IMR-90 (cell line): ENCODE data around the gene FRMD1. TPM values are rescaled to one million over a fixed set of nuclear protein-coding genes. Genes with fewer than 3 reads are reported as not detected.

Experiments
- ATAC-seq: fragments of 200-7000 bp; cut with Tn5 transposase; 2 replicates; pipeline ENCODE4 v1.9.1; 2020; ENCODE audit warnings: low read depth, mild to moderate bottlenecking, moderate library complexity
- BruUV-seq: library from RNA; stranded (reverse); fragments of 400-500 nt; replicated peaks from 2 replicates; lab custom pipeline; 2021; lab: Mats Ljungman, UMichigan
- CTCF ChIA-PET: fragments of 300-600 bp; formaldehyde crosslinking; extraction: SDS; loops from one replicate; lab custom pipeline; 2021; ENCODE audit warnings: antibody characterized with exemption; lab: Yijun Ruan, JAX
- POLR2A ChIA-PET: fragments of 300-600 bp; sonication (Branson Sonifier 250); formaldehyde crosslinking; loops from one replicate; lab custom pipeline; 2022; ENCODE audit warnings: antibody characterized with exemption; ENCODE audit not compliant: unreplicated experiment; lab: Charles Lee
- DNase-seq: peaks from one replicate; pipeline ENCODE4 v3.0.0; 2013
- H2AFZ ChIP-seq: replicated peaks from 2 replicates; pipeline ENCODE3; 2013; ENCODE audit warnings: low read length, mild to moderate bottlenecking; ENCODE audit not compliant: poor library complexity
- H2AK5ac ChIP-seq: 2 replicates; pipeline ENCODE4 v1.6.1; 2013; ENCODE audit warnings: low read depth, low read length, inconsistent platforms
- H2AK9ac ChIP-seq: replicated peaks from 2 replicates; pipeline ENCODE3; 2013; ENCODE audit warnings: mild to moderate bottlenecking, low read depth, low read length, moderate library complexity; ENCODE audit not compliant: poor library complexity
- H2BK120ac ChIP-seq: 2 replicates; pipeline ENCODE4 v1.6.1; 2013; ENCODE audit warnings: low read depth, low read length, inconsistent platforms
- H2BK15ac ChIP-seq: 3 replicates; pipeline ENCODE4 v1.6.1; 2013; ENCODE audit warnings: low read depth, low read length, inconsistent platforms
- H2BK20ac ChIP-seq: 2 replicates; pipeline ENCODE4 v1.6.1; 2013; ENCODE audit warnings: low read depth, mild to moderate bottlenecking, inconsistent platforms, low read length, moderate library complexity
- H2BK5ac ChIP-seq: 2 replicates; pipeline ENCODE4 v1.6.1; 2013; ENCODE audit warnings: mild to moderate bottlenecking, low read depth, low read length, inconsistent platforms; ENCODE audit not compliant: poor library complexity, severe bottlenecking
- H3K14ac ChIP-seq: replicated peaks from 2 replicates; pipeline ENCODE4 v1.6.1; 2013; ENCODE audit warnings: low read depth, low read length, inconsistent platforms
- H3K18ac ChIP-seq: 2 replicates; pipeline ENCODE4 v1.6.1; 2013; ENCODE audit warnings: low read depth, low read length, control low read depth
- H3K23ac ChIP-seq: 2 replicates; pipeline ENCODE4 v1.6.1; 2013; ENCODE audit warnings: low read depth, low read length, inconsistent platforms
- H3K27ac ChIP-seq: 2 replicates; pipeline ENCODE4 v1.5.1; 2013; ENCODE audit warnings: mild to moderate bottlenecking, control low read depth, low read length; ENCODE audit not compliant: insufficient read depth
- H3K27me3 ChIP-seq: 2 replicates; pipeline ENCODE4 v1.6.1; 2013; ENCODE audit warnings: low read length; ENCODE audit not compliant: control insufficient read depth, insufficient read depth
- H3K36me3 ChIP-seq: 2 replicates; pipeline ENCODE4 v1.6.1; 2013; ENCODE audit warnings: low read length, mixed read lengths; ENCODE audit not compliant: control insufficient read depth, insufficient read depth
- H3K4ac ChIP-seq: 2 replicates; pipeline ENCODE4 v1.6.1; 2013; ENCODE audit warnings: low read depth, low read length, inconsistent platforms
- H3K4me1 ChIP-seq: 2 replicates; pipeline ENCODE4 v1.6.1; 2013; ENCODE audit warnings: low read length, mixed read lengths; ENCODE audit not compliant: control insufficient read depth, insufficient read depth
- H3K4me2 ChIP-seq: 2 replicates; pipeline ENCODE4 v1.6.1; 2013; ENCODE audit warnings: low read depth, mild to moderate bottlenecking, control low read depth, low read length, moderate library complexity
- H3K4me3 ChIP-seq: 2 replicates; pipeline ENCODE4 v1.5.1; 2013; ENCODE audit warnings: low read depth, mild to moderate bottlenecking, control low read depth, low read length, moderate library complexity; ENCODE audit not compliant: insufficient read depth
- H3K56ac ChIP-seq: 2 replicates; pipeline ENCODE4 v1.6.1; 2013; ENCODE audit warnings: low read length, inconsistent platforms; ENCODE audit not compliant: insufficient read depth; ENCODE audit errors: extremely low read depth
- H3K79me1 ChIP-seq, 2 experiments: 2 replicates each; pipeline ENCODE4 v1.6.1; 2013; ENCODE audit warnings: low read length in 2 of 2, inconsistent platforms in 1 of 2, low read depth in 1 of 2
- H3K9ac ChIP-seq: 2 replicates; pipeline ENCODE4 v1.6.1; 2013; ENCODE audit warnings: low read depth, low read length, control low read depth
- H3K9me1 ChIP-seq: 2 replicates; pipeline ENCODE4 v1.6.1; 2013; ENCODE audit warnings: low read length, inconsistent platforms; ENCODE audit not compliant: insufficient read depth
- H3K9me3 ChIP-seq: 2 replicates; pipeline ENCODE4 v1.6.1; 2013; ENCODE audit warnings: low read length; ENCODE audit not compliant: control insufficient read depth, insufficient read depth
- H4K20me1 ChIP-seq: 2 replicates; pipeline ENCODE4 v1.6.1; 2013; ENCODE audit warnings: low read length, inconsistent platforms; ENCODE audit not compliant: insufficient read depth
- H4K5ac ChIP-seq: 2 replicates; pipeline ENCODE4 v1.6.1; 2013; ENCODE audit warnings: mild to moderate bottlenecking, low read depth, low read length, control low read depth
- H4K8ac ChIP-seq, 2 experiments: 2 replicates each; pipeline ENCODE4 v1.6.1; 2013; ENCODE audit warnings: low read depth in 2 of 2, low read length in 2 of 2, control low read depth in 1 of 2, inconsistent platforms in 1 of 2
- H4K91ac ChIP-seq: 2 replicates; pipeline ENCODE4 v1.6.1; 2013; ENCODE audit warnings: low read depth, low read length, inconsistent platforms; ENCODE audit not compliant: insufficient read depth
- MAZ ChIP-seq: IDR thresholded peaks from 2 replicates; pipeline ENCODE4 v1.6.1; 2012; ENCODE audit warnings: low read depth, mild to moderate bottlenecking, low read length, improper control_type of control experiment, moderate library complexity, borderline replicate concordance
- MXI1 ChIP-seq: IDR thresholded peaks from 2 replicates; pipeline ENCODE4 v1.6.1; 2012; ENCODE audit warnings: low read depth, mild to moderate bottlenecking, low read length, moderate library complexity, borderline replicate concordance
- RAD21 ChIP-seq: IDR thresholded peaks from 2 replicates; pipeline ENCODE4 v1.6.1; 2012; ENCODE audit warnings: low read length, improper control_type of control experiment
- RFX5 ChIP-seq: IDR thresholded peaks from 2 replicates; pipeline ENCODE4 v1.8.0; 2012; ENCODE audit warnings: low read depth, mild to moderate bottlenecking, low read length, moderate library complexity
- USF2 ChIP-seq: fragments of 150-350 bp; IDR thresholded peaks from 2 replicates; pipeline ENCODE4 v1.6.1; 2017; ENCODE audit warnings: mild to moderate bottlenecking, antibody characterized with exemption, low read length, low read depth
- WGBS, 2 experiments: methylation state at CpG; one replicate each; pipeline versions ENCODE4 v1.1.5 to v1.1.7; 2013; ENCODE audit warnings: missing lambda C conversion rate in 2 of 2; ENCODE audit not compliant: insufficient read length in 1 of 2; ENCODE audit errors: extremely low coverage in 2 of 2; 5-methylcytosine and 5-hydroxymethylcytosine counted together
- dilution Hi-C: fragments of 300-500 bp; cut with HindIII; formaldehyde crosslinking; loops from one replicate; pipeline ENCODE4 v1.14.3; 2018; ENCODE audit warnings: low sequenced_read_pairs; ENCODE audit not compliant: unreplicated experiment
- in situ Hi-C: fragments of 300-500 bp; cut with MboI; formaldehyde crosslinking; loops from 3 replicates; pipeline ENCODE4 v1.14.3; 2019; ENCODE audit warnings: low sequenced_read_pairs, inconsistent platforms, mixed read lengths
- intact Hi-C: fragments of 100-400 bp; cut with micrococcal nuclease; formaldehyde crosslinking; loops from 2 replicates; pipeline ENCODE4 v1.10.0; 2022
- polyA plus RNA-seq, 3 experiments: library from polyadenylated mRNA; depleted of rRNA; stranded (reverse); fragments of >200 nt; gene quantifications; 2 replicates each; pipeline ENCODE4 v1.2.3, GENCODE V29; 2012; ENCODE audit warnings: low replicate concordance in 1 of 3
- total RNA-seq: library from RNA; depleted of rRNA; stranded (reverse); fragments of >200 nt; gene quantifications from 2 replicates; pipeline ENCODE4 v1.2.3, GENCODE V29; 2012
- TF ChIP-seq, protein P1 (sequence below): conservative IDR thresholded peaks from 2 replicates; pipeline ENCODE4 v1.5.1; 2012; ENCODE audit warnings: mild to moderate bottlenecking, low read depth, low read length, improper control_type of control experiment

The FRMD1 gene
- total and polyA plus RNA-seq, 2 of the 4 experiments (the other 2 are of a cell fraction) = not detected

DNA sequence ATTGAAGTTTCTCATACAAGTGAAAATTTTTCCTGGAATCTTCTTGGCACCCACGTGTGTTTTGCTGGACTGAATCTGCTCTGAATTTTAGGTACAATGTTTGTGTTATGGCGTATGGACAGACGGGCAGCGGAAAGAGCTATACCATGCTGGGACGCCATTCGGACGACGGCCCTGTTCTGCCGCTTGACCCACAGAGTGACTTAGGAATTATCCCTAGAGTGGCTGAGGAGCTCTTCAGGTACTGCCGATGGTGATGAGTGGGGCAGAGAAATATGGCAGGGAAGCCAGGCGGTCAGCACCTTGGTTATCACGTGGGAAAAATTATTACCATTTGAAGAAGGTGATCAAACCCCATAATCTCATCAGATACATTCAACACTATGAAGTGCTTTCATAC lies 45.2 kb downstream of the FRMD1 start:
- H3K9me1 ChIP-seq = peaks cover 14% of the 10 kb centered on the region
- no peak overlapping the region for H4K8ac ChIP-seq
- DNase-seq (no peak), ATAC-seq (no peak)
- no peak overlapping the region for H2AK9ac ChIP-seq
- H3K27me3 ChIP-seq = no peaks in the 10 kb centered on the region
- POLR2A ChIA-PET = no interaction called here
- no peak overlapping the region for H3K9ac ChIP-seq
- no peak overlapping the region for H2AFZ ChIP-seq
- no peak overlapping the region for H4K91ac ChIP-seq
- H3K23ac ChIP-seq = no peak overlapping the region
- H3K4me3 ChIP-seq = no peak overlapping the region
- no peak overlapping the region for H2BK20ac ChIP-seq
- CTCF ChIA-PET = no interaction called here
- H3K27ac ChIP-seq = no peak overlapping the region
- dilution Hi-C loops = no loop called here
- H3K79me1 ChIP-seq = no peaks in the 10 kb centered on the region
- no peak overlapping the region for H3K4ac ChIP-seq
- no peaks in the 10 kb centered on the region for H4K20me1 ChIP-seq
- no peak overlapping the region for H3K18ac ChIP-seq
- no peak overlapping the region for H3K4me2 ChIP-seq
- peak overlapping the region; percentile 7; the same call in 1 of the 2 replicates for H2BK120ac ChIP-seq
- intact Hi-C loops = loop anchor here (10.0 kb wide), 2 partner anchors 79 to 209 kb away; partner anchors contain the start of gene AFDN
- H2AK5ac ChIP-seq = no peak overlapping the region
- no peak overlapping the region for H2BK5ac ChIP-seq
- no peaks in the 10 kb centered on the region for H3K9me3 ChIP-seq
- no peak overlapping the region for H3K56ac ChIP-seq
- H3K36me3 ChIP-seq = no peaks in the 10 kb centered on the region
- H4K5ac ChIP-seq = no peak overlapping the region
- H3K14ac ChIP-seq = no peak overlapping the region
- peaks cover 15% of the 10 kb centered on the region for H3K4me1 ChIP-seq
- WGBS, 2 experiments = 98% methylated on average over 9 of the region's 12 CpGs; no CpG with 5 or more reads in 1 of the 2 experiments
- H2BK15ac ChIP-seq = no peak overlapping the region
- TF ChIP-seq USF2 (no peak), MAZ (no peak), RAD21 (no peak), RFX5 (no peak), MXI1 (no peak)
- TF ChIP-seq, protein P1, sequence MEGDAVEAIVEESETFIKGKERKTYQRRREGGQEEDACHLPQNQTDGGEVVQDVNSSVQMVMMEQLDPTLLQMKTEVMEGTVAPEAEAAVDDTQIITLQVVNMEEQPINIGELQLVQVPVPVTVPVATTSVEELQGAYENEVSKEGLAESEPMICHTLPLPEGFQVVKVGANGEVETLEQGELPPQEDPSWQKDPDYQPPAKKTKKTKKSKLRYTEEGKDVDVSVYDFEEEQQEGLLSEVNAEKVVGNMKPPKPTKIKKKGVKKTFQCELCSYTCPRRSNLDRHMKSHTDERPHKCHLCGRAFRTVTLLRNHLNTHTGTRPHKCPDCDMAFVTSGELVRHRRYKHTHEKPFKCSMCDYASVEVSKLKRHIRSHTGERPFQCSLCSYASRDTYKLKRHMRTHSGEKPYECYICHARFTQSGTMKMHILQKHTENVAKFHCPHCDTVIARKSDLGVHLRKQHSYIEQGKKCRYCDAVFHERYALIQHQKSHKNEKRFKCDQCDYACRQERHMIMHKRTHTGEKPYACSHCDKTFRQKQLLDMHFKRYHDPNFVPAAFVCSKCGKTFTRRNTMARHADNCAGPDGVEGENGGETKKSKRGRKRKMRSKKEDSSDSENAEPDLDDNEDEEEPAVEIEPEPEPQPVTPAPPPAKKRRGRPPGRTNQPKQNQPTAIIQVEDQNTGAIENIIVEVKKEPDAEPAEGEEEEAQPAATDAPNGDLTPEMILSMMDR = no peak
- no TSS peak for BruUV-seq
- in situ Hi-C loops = no loop called here
